Trophoblast cell (in vitro differentiated cells and primary cell): ENCODE measurements around the gene PALLD.

Source experiments
- DNase-seq, 2 donors: peaks; one replicate each; pipeline ENCODE4 v3.0.0-alpha.2; 2016
- H2AFZ ChIP-seq: 2 replicates; pipeline ENCODE4 v1.6.1; 2013; ENCODE audit warnings: low read length, moderate library complexity, mild to moderate bottlenecking; ENCODE audit not compliant: insufficient read depth, poor library complexity
- H2AK5ac ChIP-seq: 2 replicates; pipeline ENCODE4 v1.6.1; 2013; ENCODE audit warnings: mild to moderate bottlenecking, low read length
- H2BK120ac ChIP-seq: 2 replicates; pipeline ENCODE4 v1.6.1; 2013; ENCODE audit warnings: low read length, mild to moderate bottlenecking, moderate library complexity; ENCODE audit not compliant: insufficient read depth, poor library complexity
- H2BK12ac ChIP-seq: 2 replicates; pipeline ENCODE4 v1.6.1; 2013; ENCODE audit warnings: mild to moderate bottlenecking, low read length, moderate library complexity
- H2BK5ac ChIP-seq: 2 replicates; pipeline ENCODE4 v1.6.1; 2013; ENCODE audit warnings: low read length, low read depth, moderate library complexity, mild to moderate bottlenecking; ENCODE audit not compliant: poor library complexity
- H3K14ac ChIP-seq: 2 replicates; pipeline ENCODE4 v1.6.1; 2013; ENCODE audit warnings: mild to moderate bottlenecking, low read length
- H3K18ac ChIP-seq: 2 replicates; pipeline ENCODE4 v1.6.1; 2013; ENCODE audit warnings: mild to moderate bottlenecking, low read length
- H3K23ac ChIP-seq: 2 replicates; pipeline ENCODE4 v1.6.1; 2013; ENCODE audit warnings: low read length
- H3K27ac ChIP-seq: 2 replicates; pipeline ENCODE4 v1.5.1; 2013; ENCODE audit warnings: low read depth, mild to moderate bottlenecking, inconsistent platforms, low read length, moderate library complexity
- H3K27me3 ChIP-seq: 2 replicates; pipeline ENCODE4 v1.6.1; 2013; ENCODE audit warnings: inconsistent platforms, mild to moderate bottlenecking, low read length, moderate library complexity; ENCODE audit not compliant: insufficient read depth
- H3K36me3 ChIP-seq, 2 experiments: 1 replicate in 1 of 2; 2 replicates in 1 of 2; pipeline ENCODE4 v1.6.1; 2013; ENCODE audit warnings: low read length in 2 of 2, mild to moderate bottlenecking in 2 of 2, moderate library complexity in 1 of 2; ENCODE audit not compliant: insufficient read depth in 2 of 2, control insufficient read depth in 1 of 2
- H3K4ac ChIP-seq: 2 replicates; pipeline ENCODE4 v1.6.1; 2013; ENCODE audit warnings: low read depth, mild to moderate bottlenecking, low read length, moderate library complexity
- H3K4me1 ChIP-seq, 2 experiments: 1 replicate in 1 of 2; 2 replicates in 1 of 2; pipeline ENCODE4 v1.6.1; 2013; ENCODE audit warnings: low read length in 2 of 2, mild to moderate bottlenecking in 2 of 2, moderate library complexity in 1 of 2; ENCODE audit not compliant: insufficient read depth in 2 of 2, control insufficient read depth in 1 of 2
- H3K4me2 ChIP-seq: 2 replicates; pipeline ENCODE4 v1.6.1; 2013; ENCODE audit warnings: inconsistent platforms, mild to moderate bottlenecking, low read length, moderate library complexity
- H3K4me3 ChIP-seq: 2 replicates; pipeline ENCODE4 v1.5.1; 2013; ENCODE audit warnings: mild to moderate bottlenecking, low read depth, low read length, inconsistent platforms
- H3K79me1 ChIP-seq: one replicate; pipeline ENCODE4 v1.6.1; 2013; ENCODE audit warnings: low read length
- H3K79me2 ChIP-seq: 2 replicates; pipeline ENCODE4 v1.6.1; 2013; ENCODE audit warnings: low read length, mild to moderate bottlenecking; ENCODE audit not compliant: control insufficient read depth, insufficient read depth, poor library complexity
- H3K9ac ChIP-seq: 2 replicates; pipeline ENCODE4 v1.6.1; 2013; ENCODE audit warnings: mild to moderate bottlenecking, low read length
- H3K9me3 ChIP-seq: 2 replicates; pipeline ENCODE4 v1.6.1; 2013; ENCODE audit warnings: low read depth, mild to moderate bottlenecking, control low read depth, inconsistent platforms, low read length; ENCODE audit not compliant: insufficient read depth
- H4K12ac ChIP-seq: 2 replicates; pipeline ENCODE4 v1.6.1; 2013; ENCODE audit warnings: low read depth, mild to moderate bottlenecking, low read length, moderate library complexity
- H4K8ac ChIP-seq: 2 replicates; pipeline ENCODE4 v1.6.1; 2013; ENCODE audit warnings: low read depth, mild to moderate bottlenecking, low read length, moderate library complexity
- H4K91ac ChIP-seq: one replicate; pipeline ENCODE4 v1.6.1; 2013; ENCODE audit warnings: low read depth, mild to moderate bottlenecking, low read length, moderate library complexity
- WGBS: extraction: QIAGEN DNeasy Blood & Tissue Kit; methylation state at CpG from one replicate; pipeline ENCODE4 v1.1.7; 2013; ENCODE audit warnings: missing lambda C conversion rate; ENCODE audit not compliant: insufficient read length, insufficient coverage; ENCODE audit errors: extremely low coverage; 5-methylcytosine and 5-hydroxymethylcytosine counted together

PALLD gene

GRCh38 chr4:168631241-168632162 is 134.7 kb downstream of the PALLD start:
- H3K79me2 ChIP-seq: peaks cover 13% of the 10 kb centered on the region
- WGBS: no CpG with 5 or more reads among the region's 55 CpGs

GRCh38 chr4:168632301-168632725 is 135.5 kb downstream of the PALLD start:
- H2AFZ ChIP-seq: no peak overlapping the region
- H3K4ac ChIP-seq: peak overlapping the region; percentile 92

More at GRCh38 chr4:168631241-168632162, 134.7 kb downstream of the PALLD start:
- Histone ChIP-seq H3K18ac (peak overlapping the region; percentile 68), H2BK5ac (peak overlapping the region; percentile 91), H3K36me3 (no peaks in the 10 kb centered on the region), H3K4me3 (peak overlapping the region; percentile 86), H3K79me1 (peaks cover 30% of the 10 kb centered on the region), H3K4me1 (peaks cover 14 to 20% of the 10 kb centered on the region in 2 experiments), H3K27me3 (no peaks in the 10 kb centered on the region), H3K27ac (peak overlapping the region; percentile 96), H2AK5ac (no peak overlapping the region), H3K4me2 (peak overlapping the region; percentile 77), H3K9ac (peak overlapping the region; percentile 89), H4K8ac (peak overlapping the region; percentile 55), H4K12ac (no peak overlapping the region), H3K4ac (peak overlapping the region; percentile 65), H2BK12ac (peak overlapping the region; percentile 56), H3K14ac (peak overlapping the region; percentile 23), H3K23ac (peak overlapping the region; percentile 1), H3K9me3 (no peaks in the 10 kb centered on the region), H2BK120ac (peak overlapping the region; percentile 61), H4K91ac (peak overlapping the region; percentile 29), H2AFZ (no peak overlapping the region)
- DNase-seq: peak; percentile 79 to 85

GRCh38 chr4:168633064-168633463 is 136.2 kb downstream of the PALLD start:
- Histone ChIP-seq H2AFZ (no peak overlapping the region), H3K4me1 (peaks cover 17 to 26% of the 10 kb centered on the region in 2 experiments), H3K4ac (peak overlapping the region; percentile 98), H2BK120ac (no peak overlapping the region), H3K9me3 (no peaks in the 10 kb centered on the region), H3K79me2 (peaks cover 18% of the 10 kb centered on the region), H4K12ac (no peak overlapping the region), H3K14ac (no peak overlapping the region), H3K27ac (peak overlapping the region; percentile 96), H2AK5ac (no peak overlapping the region), H3K23ac (no peak overlapping the region), H3K9ac (peak overlapping the region; percentile 66), H2BK5ac (peak overlapping the region; percentile 89), H3K4me3 (peak overlapping the region; percentile 73), H3K79me1 (peaks cover 36% of the 10 kb centered on the region), H3K27me3 (no peaks in the 10 kb centered on the region), H3K4me2 (peak overlapping the region; percentile 77), H4K8ac (peak overlapping the region; percentile 67), H3K18ac (no peak overlapping the region), H3K36me3 (no peaks in the 10 kb centered on the region), H4K91ac (peak overlapping the region; percentile 91), H2BK12ac (no peak overlapping the region)
- WGBS: no CpG with 5 or more reads among the region's 4 CpGs
- no peak for DNase-seq

More at GRCh38 chr4:168632301-168632725, 135.5 kb downstream of the PALLD start:
- H3K79me1 ChIP-seq: peaks cover 36% of the 10 kb centered on the region
- H2BK120ac ChIP-seq: peak overlapping the region; percentile 31
- H3K36me3 ChIP-seq: no peaks in the 10 kb centered on the region
- no peaks in the 10 kb centered on the region for H3K9me3 ChIP-seq
- H3K27ac ChIP-seq: peak overlapping the region; percentile 96
- no peak overlapping the region for H3K18ac ChIP-seq
- H3K79me2 ChIP-seq: peaks cover 15% of the 10 kb centered on the region
- no peaks in the 10 kb centered on the region for H3K27me3 ChIP-seq
- H2BK12ac ChIP-seq: no peak overlapping the region
- WGBS: no CpG with 5 or more reads among the region's 6 CpGs
- no peak overlapping the region for H4K12ac ChIP-seq
- H3K4me2 ChIP-seq: peak overlapping the region; percentile 77
- H3K23ac ChIP-seq: no peak overlapping the region
- peak overlapping the region; percentile 66 for H3K4me3 ChIP-seq
- H4K91ac ChIP-seq: peak overlapping the region; percentile 72
- peak overlapping the region; percentile 34 for H3K9ac ChIP-seq
- H2AK5ac ChIP-seq: no peak overlapping the region
- peak overlapping the region; percentile 46 for H3K14ac ChIP-seq
- no peak for DNase-seq
- H4K8ac ChIP-seq: no peak overlapping the region
- peaks cover 17 to 26% of the 10 kb centered on the region in 2 experiments for H3K4me1 ChIP-seq
- peak overlapping the region; percentile 67 for H2BK5ac ChIP-seq

DNA sequence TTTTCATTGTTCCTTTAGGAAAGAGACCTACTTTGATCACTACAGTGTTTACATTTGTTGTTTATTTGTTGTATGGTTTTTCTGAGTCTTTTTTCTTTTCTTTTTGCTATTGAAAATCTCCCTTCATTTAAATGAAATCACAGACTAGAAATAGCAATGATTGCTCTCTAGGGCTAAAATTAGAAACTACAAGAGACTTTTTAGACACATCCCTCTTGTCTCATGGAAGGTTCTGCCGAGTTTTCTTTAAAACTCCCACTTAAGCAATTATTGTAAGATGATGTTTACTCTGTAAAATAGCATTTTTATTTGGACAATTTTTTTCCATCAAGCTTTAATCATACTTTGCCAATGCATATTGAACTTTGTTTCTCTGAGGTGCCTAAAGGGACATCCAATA is 136.6 kb downstream of the PALLD start:
- H3K4me2 ChIP-seq: no peak overlapping the region
- no peak overlapping the region for H4K8ac ChIP-seq
- H3K23ac ChIP-seq: no peak overlapping the region
- H3K79me1 ChIP-seq: peaks cover 40% of the 10 kb centered on the region
- no peak overlapping the region for H3K27ac ChIP-seq
- H2AFZ ChIP-seq: no peak overlapping the region
- H3K18ac ChIP-seq: no peak overlapping the region
- no peak overlapping the region for H3K4ac ChIP-seq
- no peak overlapping the region for H2AK5ac ChIP-seq
- H4K12ac ChIP-seq: no peak overlapping the region
- H4K91ac ChIP-seq: no peak overlapping the region
- no peak overlapping the region for H3K9ac ChIP-seq
- peaks cover 22% of the 10 kb centered on the region for H3K79me2 ChIP-seq
- no peaks in the 10 kb centered on the region for H3K9me3 ChIP-seq
- DNase-seq: no peak
- no peak overlapping the region for H2BK120ac ChIP-seq
- no peak overlapping the region for H2BK5ac ChIP-seq
- H3K4me3 ChIP-seq: no peak overlapping the region
- no CpG with 5 or more reads among the region's 1 CpG for WGBS
- H3K14ac ChIP-seq: no peak overlapping the region
- H2BK12ac ChIP-seq: no peak overlapping the region
- no peaks in the 10 kb centered on the region for H3K36me3 ChIP-seq
- peaks cover 20 to 28% of the 10 kb centered on the region in 2 experiments for H3K4me1 ChIP-seq
- no peaks in the 10 kb centered on the region for H3K27me3 ChIP-seq
